ENCODE results near the gene APEX2.

DNA sequence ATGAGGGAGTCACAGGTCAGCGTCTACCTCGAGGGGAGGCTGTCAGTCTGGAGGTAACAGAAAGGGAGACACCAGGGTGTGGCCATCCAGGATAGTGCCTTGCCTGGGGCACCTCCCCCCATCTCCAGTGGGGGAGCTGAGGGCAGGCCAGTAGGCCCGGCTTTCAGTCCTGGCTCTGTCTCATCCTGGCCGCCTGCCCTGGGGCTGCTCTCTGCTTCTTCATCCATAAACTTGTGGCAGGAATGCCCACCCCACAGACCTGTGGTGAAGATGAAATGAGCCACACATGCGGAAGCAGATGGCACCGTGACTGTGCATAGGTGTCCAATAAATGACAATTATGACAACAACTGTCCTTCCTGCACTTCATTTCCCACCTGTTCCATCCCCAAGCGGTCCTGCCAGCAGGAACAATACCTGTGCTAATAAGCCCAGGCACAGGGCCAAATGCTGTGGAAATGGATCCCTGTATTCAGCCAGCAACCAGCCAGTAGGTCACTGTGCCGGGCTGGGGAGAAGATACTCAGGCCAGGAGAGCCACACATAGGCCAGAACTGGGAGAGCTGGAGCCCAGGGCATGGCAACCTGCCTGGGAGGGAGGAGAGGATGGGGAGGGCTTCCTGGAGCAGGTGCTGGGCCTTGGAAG is 49.3 kb upstream of the APEX2 start:
- TF ChIP-seq, protein P1, sequence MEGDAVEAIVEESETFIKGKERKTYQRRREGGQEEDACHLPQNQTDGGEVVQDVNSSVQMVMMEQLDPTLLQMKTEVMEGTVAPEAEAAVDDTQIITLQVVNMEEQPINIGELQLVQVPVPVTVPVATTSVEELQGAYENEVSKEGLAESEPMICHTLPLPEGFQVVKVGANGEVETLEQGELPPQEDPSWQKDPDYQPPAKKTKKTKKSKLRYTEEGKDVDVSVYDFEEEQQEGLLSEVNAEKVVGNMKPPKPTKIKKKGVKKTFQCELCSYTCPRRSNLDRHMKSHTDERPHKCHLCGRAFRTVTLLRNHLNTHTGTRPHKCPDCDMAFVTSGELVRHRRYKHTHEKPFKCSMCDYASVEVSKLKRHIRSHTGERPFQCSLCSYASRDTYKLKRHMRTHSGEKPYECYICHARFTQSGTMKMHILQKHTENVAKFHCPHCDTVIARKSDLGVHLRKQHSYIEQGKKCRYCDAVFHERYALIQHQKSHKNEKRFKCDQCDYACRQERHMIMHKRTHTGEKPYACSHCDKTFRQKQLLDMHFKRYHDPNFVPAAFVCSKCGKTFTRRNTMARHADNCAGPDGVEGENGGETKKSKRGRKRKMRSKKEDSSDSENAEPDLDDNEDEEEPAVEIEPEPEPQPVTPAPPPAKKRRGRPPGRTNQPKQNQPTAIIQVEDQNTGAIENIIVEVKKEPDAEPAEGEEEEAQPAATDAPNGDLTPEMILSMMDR (IDR thresholded peaks at IDR 0.05) = no peak
- TF ChIP-seq POLR2A (IDR thresholded peaks at IDR 0.05) = no peak

All from prostate gland (tissue), 2 donors.